ENCODE measurements around the gene EML3.

GRCh38 chr11:62646825-62647608, 34.4 kb upstream of the EML3 start:
- TF ChIP-seq REST (IDR thresholded peaks at IDR 0.05) (no peak), CHD2 (IDR thresholded peaks at IDR 0.05; ENCODE audit: low read length, partially characterized antibody) (no peak), SREBF2 (IDR thresholded peaks at IDR 0.05) (no peak), CTCF (IDR thresholded peaks at IDR 0.05) (no peak), RAD21 (conservative IDR thresholded peaks at IDR 0.05 in 1 of 2, IDR thresholded peaks at IDR 0.05 in 1 of 2) (no peak), NR3C1 (IDR thresholded peaks at IDR 0.05) (no peak), MAZ (IDR thresholded peaks at IDR 0.05; ENCODE audit: borderline replicate concordance, low read depth, low read length) (no peak)

Measured in A549 (cell line).